Fibroblast of mammary gland (primary cell): ENCODE measurements around the gene PCNT.
A peak's percentile ranks its signal among the peaks of the same experiment; 100 is the strongest.

Source experiments
- DNase-seq: peaks from one replicate; pipeline ENCODE4 v3.0.0-alpha.2; 2010; ENCODE audit warnings: low read depth
- H3K4me3 ChIP-seq: 2 replicates; pipeline ENCODE4 v1.5.1; 2011; ENCODE audit warnings: low read depth, mild to moderate bottlenecking, low read length, moderate library complexity; ENCODE audit not compliant: control insufficient read depth
- TF ChIP-seq, protein P1 (sequence below): conservative IDR thresholded peaks from 2 replicates; pipeline ENCODE4 v1.5.1; 2011; ENCODE audit warnings: low read depth, low read length, inconsistent platforms; ENCODE audit not compliant: control insufficient read depth, insufficient read depth

PCNT gene

DNA sequence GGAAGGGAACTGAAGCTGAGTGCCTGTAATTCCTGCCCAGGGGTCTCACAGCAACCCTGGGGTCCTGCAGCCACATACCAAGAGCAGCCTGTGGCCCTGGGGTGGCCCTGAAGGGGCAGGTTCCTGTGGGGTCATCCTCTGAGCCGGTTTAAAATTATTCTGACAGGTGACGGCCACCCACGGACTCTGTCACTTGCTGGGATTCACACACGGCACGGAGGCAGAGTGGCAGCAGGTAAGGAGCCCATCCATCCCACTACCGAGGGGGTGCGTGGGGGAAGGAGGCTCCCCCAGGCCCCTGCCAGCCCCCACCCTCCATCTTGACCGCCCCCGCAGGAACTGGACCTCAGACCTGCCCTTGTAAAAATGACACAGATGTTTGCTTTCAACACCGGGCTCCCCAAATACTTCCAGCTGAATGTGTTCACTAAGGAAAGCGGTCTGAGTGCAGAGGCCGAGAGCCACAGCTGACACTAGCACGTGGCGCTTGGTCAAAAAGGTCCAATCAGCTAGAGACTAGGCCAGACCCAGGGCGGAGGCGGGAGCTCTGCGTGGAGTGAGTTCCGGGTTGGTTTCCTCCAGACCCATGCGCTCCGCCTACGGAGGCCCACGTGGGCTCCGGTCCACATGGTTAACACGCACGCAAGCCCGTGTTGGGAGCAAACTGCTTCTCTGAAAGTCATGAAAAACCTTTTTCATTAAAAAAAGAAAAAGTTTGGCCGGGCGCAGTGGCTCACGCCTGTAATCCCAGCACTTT, 27.8 kb upstream of the PCNT start:
- H3K4me3 ChIP-seq = no peak overlapping the region
- DNase-seq = peak; percentile 94
- TF ChIP-seq, protein P1, sequence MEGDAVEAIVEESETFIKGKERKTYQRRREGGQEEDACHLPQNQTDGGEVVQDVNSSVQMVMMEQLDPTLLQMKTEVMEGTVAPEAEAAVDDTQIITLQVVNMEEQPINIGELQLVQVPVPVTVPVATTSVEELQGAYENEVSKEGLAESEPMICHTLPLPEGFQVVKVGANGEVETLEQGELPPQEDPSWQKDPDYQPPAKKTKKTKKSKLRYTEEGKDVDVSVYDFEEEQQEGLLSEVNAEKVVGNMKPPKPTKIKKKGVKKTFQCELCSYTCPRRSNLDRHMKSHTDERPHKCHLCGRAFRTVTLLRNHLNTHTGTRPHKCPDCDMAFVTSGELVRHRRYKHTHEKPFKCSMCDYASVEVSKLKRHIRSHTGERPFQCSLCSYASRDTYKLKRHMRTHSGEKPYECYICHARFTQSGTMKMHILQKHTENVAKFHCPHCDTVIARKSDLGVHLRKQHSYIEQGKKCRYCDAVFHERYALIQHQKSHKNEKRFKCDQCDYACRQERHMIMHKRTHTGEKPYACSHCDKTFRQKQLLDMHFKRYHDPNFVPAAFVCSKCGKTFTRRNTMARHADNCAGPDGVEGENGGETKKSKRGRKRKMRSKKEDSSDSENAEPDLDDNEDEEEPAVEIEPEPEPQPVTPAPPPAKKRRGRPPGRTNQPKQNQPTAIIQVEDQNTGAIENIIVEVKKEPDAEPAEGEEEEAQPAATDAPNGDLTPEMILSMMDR = no peak

DNA sequence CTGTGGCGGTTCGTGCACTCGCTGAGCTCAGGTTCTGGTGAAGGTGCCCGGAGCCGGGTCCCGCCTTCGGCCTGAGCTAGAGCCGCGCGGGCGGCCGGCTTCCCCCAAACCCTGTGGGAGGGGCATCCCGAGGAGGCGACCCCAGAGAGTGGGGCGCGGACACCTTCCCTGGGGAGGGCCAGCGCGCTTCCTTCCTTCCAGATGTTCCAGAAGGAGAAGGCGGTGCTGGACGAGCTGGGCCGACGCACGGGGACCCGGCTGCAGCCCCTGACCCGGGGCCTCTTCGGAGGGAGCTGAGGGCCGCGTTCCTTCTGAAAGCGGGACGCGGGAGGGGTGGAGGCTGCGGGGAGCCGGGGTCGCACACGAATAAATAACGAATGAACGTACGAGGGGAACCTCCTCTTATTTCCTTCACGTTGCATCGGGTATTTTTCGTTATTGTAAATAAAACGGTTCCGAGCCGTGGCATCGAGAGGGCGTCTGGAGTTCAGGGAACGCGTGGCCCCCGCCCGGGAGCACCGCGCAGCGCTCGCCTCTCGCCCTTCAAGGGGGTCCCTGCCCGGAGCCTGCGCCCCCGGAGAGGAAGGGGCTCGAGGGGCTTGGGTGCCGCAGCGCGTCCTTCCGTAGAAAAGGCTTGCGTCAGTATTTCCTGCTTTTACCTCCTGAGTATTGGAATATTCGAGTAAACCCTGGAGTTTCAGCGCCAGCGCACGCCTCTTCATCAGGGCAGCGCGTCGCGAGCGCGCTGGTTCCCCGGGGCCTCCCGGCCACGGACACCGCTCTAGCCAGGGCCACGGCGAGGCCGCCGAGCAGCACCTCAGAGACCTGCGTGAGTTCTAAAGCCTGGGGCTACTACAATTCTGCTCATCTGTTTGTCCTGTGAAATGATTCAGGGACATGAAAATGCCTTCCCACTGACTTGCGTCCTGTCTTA, 26.4 kb upstream of the PCNT start:
- TF ChIP-seq, protein P1 = no peak
- peak; percentile 31 for DNase-seq
- H3K4me3 ChIP-seq = peak overlapping the region; percentile 29

DNA sequence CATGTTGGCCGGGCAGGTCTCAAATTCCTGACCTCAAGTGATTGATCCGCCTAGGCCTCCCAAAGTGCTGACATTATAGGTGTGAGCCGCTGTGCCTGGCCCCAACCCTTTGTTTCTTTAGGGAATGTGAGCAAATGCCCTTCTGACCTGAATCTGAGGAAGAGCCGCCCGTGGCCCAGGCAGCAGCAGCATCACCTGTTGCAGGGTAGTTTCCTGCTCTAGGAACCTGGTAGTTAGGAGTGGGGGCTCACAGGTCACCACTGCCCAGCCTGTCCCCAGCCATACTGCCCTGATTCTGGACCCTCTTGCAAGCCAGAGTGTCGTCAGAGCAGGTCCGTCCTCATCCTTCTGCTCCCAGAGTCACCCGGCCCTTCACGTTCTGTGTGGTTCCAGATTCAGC, 24.8 kb upstream of the PCNT start:
- DNase-seq = no peak
- TF ChIP-seq, protein P1 = no peak
- H3K4me3 ChIP-seq = no peak overlapping the region

DNA sequence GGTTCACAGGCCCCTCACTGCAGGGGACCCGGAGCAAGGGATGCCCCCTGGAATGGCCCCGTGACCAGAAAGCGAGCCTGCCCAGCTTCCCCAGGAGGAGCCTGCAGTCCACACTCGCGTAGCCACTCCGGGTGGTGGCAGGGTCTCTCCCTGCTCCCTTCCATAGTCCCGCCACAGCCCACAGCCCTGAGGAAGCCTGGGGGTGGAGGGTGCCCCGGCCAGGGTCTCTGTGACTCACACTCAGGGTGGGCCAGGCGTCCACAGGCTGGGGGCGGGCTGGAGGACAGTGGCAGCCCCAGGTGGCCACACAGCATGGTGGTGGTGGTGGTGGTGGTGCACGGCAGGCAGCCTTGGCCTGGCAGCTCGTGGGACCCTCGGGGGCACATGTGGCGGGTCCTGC, 22.2 kb upstream of the PCNT start:
- no peak overlapping the region for H3K4me3 ChIP-seq
- DNase-seq = no peak
- TF ChIP-seq, protein P1 = no peak

DNA sequence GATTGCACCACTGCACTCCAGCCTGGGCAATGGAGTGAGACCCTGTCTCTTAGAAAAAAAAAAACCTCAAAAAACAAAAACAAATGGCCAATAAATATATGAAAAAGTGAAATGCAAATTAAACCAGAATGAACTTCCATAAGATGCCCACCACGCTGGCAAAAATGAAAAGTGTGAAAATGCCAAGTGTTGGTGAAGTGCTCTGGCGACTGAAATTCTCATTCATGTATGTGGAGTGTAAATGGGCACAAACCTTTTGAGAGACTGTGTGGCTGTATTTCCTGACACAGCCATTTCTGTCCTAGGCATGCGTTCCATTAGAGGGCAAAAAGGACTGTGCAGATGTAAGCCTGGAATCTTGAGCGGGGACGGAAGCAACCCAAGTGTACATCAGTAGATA, 19.5 kb upstream of the PCNT start:
- TF ChIP-seq, protein P1 = no peak
- no peak overlapping the region for H3K4me3 ChIP-seq
- DNase-seq = no peak

DNA sequence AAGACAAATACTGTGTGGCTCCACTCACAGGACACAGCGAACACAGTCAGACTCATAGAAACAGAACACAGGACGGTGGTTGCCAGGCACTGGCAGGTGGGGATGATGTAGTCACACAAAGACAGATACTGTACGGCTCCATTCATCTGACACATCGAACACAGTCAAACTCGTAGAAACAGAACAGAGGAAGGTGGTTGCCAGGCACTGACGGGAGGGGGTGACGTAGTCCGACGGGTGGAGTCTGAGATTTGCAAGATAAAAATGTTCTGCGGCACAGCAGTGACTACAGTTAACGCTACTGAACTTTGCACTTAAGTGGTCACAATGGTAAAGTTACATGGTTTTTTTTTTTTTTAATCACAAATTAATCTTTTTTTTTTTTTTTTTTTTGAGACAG, 19.0 kb upstream of the PCNT start:
- DNase-seq = no peak
- TF ChIP-seq, protein P1 = no peak
- H3K4me3 ChIP-seq = no peak overlapping the region
